Stimulated activated memory B cell treated with anti-CD40 and anti-IgM and Interleukin-4, amounts not matched to agents 10 μg/mL and 1 μg/mL and 100 μg/mL, for 72 hours (primary cell): ENCODE results near the gene POLR1H.

Source experiments
- ATAC-seq: fragments of 150-1000 bp; cut with Tn5 transposase; 2 replicates; pipeline ENCODE4 v1.10.0; 2021
- H3K27ac Mint-ChIP-seq: one replicate; pipeline ENCODE4 v1.8.0; 2022; ENCODE audit warnings: mild to moderate bottlenecking, mixed read lengths
- H3K27me3 Mint-ChIP-seq: one replicate; pipeline ENCODE4 v1.8.0; 2022; ENCODE audit warnings: mixed read lengths
- H3K36me3 Mint-ChIP-seq: one replicate; pipeline ENCODE4 v1.8.0; 2022; ENCODE audit warnings: mixed read lengths
- H3K4me1 Mint-ChIP-seq: one replicate; pipeline ENCODE4 v1.8.0; 2022; ENCODE audit warnings: mixed read lengths
- H3K4me3 Mint-ChIP-seq: one replicate; pipeline ENCODE4 v1.8.0; 2022; ENCODE audit warnings: mild to moderate bottlenecking, moderate library complexity, mixed read lengths
- H3K9me3 Mint-ChIP-seq: one replicate; pipeline ENCODE4 v1.8.0; 2022; ENCODE audit warnings: mixed read lengths

POLR1H gene

DNA sequence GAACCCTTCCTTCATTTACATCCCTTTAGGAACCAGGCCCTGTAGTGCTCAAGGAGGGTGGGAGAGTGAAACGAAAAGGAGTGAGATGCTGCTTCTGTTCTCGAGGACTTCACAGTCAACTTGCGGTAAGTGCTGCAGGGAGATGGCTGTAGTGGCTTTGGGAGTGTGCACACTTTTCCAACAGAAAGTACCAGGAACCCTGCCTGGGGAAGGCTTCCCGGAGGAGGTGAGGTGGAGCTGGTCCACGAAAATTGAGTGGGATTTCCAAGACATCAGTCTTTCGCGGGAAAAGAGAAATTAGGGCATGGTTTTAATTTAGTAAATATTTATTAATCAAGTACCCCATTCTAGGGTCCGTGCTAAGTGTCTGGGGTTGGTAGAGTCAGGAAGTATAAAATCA lies 39.1 kb downstream of the POLR1H start:
- peak overlapping the region; percentile 47 for H3K4me3 Mint-ChIP-seq
- no peaks in the 10 kb centered on the region for H3K9me3 Mint-ChIP-seq
- peaks cover 60% of the 10 kb centered on the region for H3K27me3 Mint-ChIP-seq
- no peak for ATAC-seq
- peaks cover 49% of the 10 kb centered on the region for H3K4me1 Mint-ChIP-seq
- H3K27ac Mint-ChIP-seq: no peak overlapping the region
- H3K36me3 Mint-ChIP-seq: no peaks in the 10 kb centered on the region

DNA sequence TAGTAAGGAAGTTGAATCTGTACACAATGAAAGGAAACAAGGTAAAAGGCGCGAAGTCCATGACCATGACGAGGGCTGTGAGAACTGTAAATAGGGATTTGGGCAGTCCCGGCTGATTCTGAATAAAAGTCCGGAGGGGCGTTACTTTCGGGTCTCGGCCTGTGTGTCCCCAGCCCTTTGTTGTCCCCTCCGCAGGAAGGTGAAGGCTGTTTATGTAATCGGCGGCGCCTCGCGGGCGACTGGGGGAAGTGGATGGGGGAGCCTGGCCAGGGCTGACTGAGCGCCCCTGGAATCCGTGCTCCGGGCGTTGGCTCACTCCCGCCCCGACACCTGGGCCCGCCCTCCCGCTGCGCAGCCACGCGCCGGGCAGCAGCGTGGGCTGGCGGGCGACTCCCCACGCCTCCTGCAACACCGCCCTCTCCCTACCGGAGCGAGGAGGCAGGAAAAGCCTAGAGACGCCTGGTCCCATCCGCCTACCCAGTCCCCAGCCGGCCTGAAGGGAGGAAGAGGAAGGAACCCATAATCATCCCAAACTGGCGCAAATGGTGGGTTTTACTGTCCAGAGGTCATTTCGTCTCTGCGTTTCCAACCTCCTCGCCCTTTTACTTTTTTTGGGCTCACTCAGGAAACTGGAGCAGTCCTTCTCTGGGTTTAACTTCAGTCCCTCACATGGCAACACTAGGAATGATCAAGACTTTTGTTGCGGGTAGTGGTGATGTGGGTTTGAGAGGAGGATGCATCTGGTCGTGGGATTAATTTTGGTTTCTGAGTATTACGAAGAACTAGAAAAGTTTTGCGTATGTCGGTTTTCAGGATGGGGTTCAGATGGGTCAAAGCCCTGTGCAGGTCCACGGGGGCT lies 39.7 kb downstream of the POLR1H start:
- peaks cover 53% of the 10 kb centered on the region for H3K27me3 Mint-ChIP-seq
- peak overlapping the region; percentile 71 for H3K4me3 Mint-ChIP-seq
- H3K9me3 Mint-ChIP-seq: no peaks in the 10 kb centered on the region

GRCh38 chr6:30101444-30102413 lies 40.7 kb downstream of the POLR1H start:
- peak; percentile 73 for ATAC-seq
- Mint-ChIP-seq H3K36me3 (no peaks in the 10 kb centered on the region), H3K4me1 (peaks cover 49% of the 10 kb centered on the region), H3K9me3 (no peaks in the 10 kb centered on the region), H3K27ac (peak overlapping the region; percentile 33), H3K27me3 (peaks cover 60% of the 10 kb centered on the region), H3K4me3 (peak overlapping the region; percentile 71)

More for the DNA sequence above, 39.7 kb downstream of the POLR1H start:
- Mint-ChIP-seq H3K27ac (no peak overlapping the region), H3K4me1 (peaks cover 49% of the 10 kb centered on the region), H3K36me3 (no peaks in the 10 kb centered on the region)
- ATAC-seq: no peak

- no peaks in the 10 kb centered on the region for H3K9me3 Mint-ChIP-seq
- H3K4me3 Mint-ChIP-seq: peak overlapping the region; percentile 82
- peak; percentile 24 for ATAC-seq
- no peaks in the 10 kb centered on the region for H3K36me3 Mint-ChIP-seq
- peaks cover 44% of the 10 kb centered on the region for H3K4me1 Mint-ChIP-seq
- H3K27me3 Mint-ChIP-seq: peaks cover 58% of the 10 kb centered on the region
- H3K27ac Mint-ChIP-seq: peak overlapping the region; percentile 43
Measured at GRCh38 chr6:30102414-30102969, 41.4 kb downstream of the POLR1H start.

DNA sequence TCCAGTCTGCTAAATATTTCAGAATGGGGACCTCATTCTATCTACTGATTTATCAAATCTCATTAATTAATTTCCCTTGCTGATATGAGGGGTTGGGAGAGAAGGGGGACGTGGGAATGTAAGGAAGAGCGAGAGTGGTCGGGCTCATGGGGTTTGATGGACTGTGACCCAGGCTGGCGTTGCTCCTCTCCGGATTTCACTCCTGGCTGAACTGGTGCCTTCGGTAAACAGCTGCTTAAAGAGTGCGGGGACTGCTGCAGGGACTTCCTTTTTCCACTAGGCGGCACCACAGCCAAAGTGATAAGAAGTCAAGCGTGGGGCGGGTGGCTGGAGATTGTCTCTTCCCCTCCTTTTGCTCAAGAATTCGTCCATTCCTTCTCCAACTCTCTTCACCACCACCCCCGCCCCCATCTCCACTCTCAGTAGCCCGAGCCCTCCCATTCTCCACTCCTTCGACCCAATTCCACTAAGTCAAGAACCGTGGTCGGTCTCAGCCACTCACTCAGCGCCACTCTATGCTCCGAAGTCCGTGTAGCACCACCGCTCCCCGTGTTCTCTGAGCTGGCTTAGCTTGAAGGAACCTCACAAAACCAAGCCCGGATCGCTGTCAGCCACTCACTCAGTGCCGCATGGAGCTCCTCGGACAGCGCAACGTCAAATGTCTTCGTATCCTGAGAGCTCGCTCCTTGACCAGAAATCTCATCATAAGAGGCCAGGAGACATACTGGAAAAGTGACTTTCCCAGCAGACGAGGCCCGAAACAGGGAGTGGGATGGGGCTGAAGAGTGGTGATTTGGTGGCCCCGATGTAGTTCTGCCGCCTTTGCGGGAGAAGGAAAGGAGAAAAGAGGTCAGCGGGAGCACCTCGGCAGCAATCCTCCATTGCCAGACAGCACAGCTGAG lies 42.2 kb downstream of the POLR1H start:
- Mint-ChIP-seq H3K36me3 (no peaks in the 10 kb centered on the region), H3K27ac (peak overlapping the region; percentile 43), H3K4me3 (peak overlapping the region; percentile 82), H3K4me1 (peaks cover 38% of the 10 kb centered on the region), H3K9me3 (no peaks in the 10 kb centered on the region), H3K27me3 (peaks cover 58% of the 10 kb centered on the region)
- peak; percentile 90 for ATAC-seq

DNA sequence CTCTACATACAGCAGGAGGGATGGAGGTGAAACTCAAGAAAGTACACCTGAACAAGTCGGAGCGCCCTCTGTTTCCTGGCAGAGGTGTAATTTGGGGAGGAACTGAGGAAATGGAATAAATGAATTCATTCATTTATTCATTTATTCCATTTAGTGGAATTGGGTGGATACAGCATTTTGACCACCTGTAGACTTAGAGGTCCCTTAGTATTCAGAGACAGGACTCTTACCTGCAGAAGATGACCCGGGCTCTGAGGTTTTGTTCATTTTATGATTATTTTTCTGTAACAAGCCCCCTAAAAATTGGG lies 42.8 kb downstream of the POLR1H start:
- ATAC-seq: no peak
- Mint-ChIP-seq H3K27ac (peak overlapping the region; percentile 43), H3K4me1 (peaks cover 38% of the 10 kb centered on the region)

DNA sequence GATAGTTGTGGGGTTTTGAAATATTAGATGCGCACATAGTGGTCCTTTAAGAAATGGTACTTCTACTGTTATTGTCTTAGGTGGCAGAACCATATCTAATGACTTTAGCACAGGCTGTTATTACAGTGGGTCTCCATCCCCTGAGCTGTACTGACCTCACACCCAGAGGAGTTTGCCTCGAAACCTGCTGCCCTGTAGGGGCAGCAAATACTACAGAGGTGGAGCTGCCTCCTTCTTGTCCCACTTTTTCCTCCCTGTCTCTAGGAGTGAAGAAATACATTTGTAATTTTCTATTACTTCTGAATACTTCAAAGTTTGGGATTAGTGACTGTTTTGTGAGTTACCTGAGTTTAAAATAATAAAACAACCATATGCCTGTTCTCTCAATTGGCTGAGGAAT lies 43.6 kb downstream of the POLR1H start:
- H3K27me3 Mint-ChIP-seq: peaks cover 53% of the 10 kb centered on the region
- peaks cover 38% of the 10 kb centered on the region for H3K4me1 Mint-ChIP-seq
- no peak for ATAC-seq
- no peak overlapping the region for H3K4me3 Mint-ChIP-seq
- no peaks in the 10 kb centered on the region for H3K36me3 Mint-ChIP-seq
- H3K9me3 Mint-ChIP-seq: no peaks in the 10 kb centered on the region
- no peak overlapping the region for H3K27ac Mint-ChIP-seq

More for the DNA sequence above, 42.8 kb downstream of the POLR1H start:
- no peaks in the 10 kb centered on the region for H3K36me3 Mint-ChIP-seq
- H3K27me3 Mint-ChIP-seq: peaks cover 58% of the 10 kb centered on the region
- H3K9me3 Mint-ChIP-seq: no peaks in the 10 kb centered on the region
- peak overlapping the region; percentile 82 for H3K4me3 Mint-ChIP-seq

DNA sequence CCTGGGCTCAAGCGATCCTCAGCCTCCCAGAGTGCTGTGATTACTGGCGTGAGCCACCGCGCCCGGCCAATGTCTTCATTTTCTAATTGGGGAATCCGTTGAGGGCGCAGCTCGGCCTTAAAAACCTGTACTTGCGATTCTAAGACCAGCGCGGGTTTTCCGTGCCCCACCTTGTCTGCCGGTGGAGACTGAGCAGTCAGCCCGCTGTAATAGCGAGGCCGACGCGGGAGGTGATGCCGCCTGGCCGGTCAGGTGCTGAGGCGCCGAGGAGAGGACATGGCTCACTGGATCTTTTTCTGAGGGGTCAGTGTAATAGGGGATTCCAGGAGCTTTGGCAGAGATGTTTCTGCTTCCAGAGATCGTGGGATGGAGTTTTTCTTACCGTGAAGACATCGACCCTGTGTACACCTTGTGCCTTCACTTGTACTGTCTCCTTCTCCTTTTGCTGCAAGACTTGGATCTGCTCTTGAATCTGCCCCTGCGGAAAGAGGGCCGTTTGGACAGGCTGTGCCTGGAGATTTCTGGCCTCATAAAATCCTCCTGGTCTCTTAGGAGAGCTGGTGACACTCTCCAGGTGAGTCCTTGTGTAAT lies 50.3 kb downstream of the POLR1H start:
- no peak overlapping the region for H3K4me3 Mint-ChIP-seq
- no peak for ATAC-seq

GRCh38 chr6:30112402-30112994 lies 51.4 kb downstream of the POLR1H start:
- H3K36me3 Mint-ChIP-seq: no peaks in the 10 kb centered on the region
- no peak overlapping the region for H3K27ac Mint-ChIP-seq
- H3K4me3 Mint-ChIP-seq: peak overlapping the region; percentile 36
- H3K27me3 Mint-ChIP-seq: peaks cover 50% of the 10 kb centered on the region
- peaks cover 22% of the 10 kb centered on the region for H3K4me1 Mint-ChIP-seq
- no peaks in the 10 kb centered on the region for H3K9me3 Mint-ChIP-seq
- no peak for ATAC-seq

More for the DNA sequence above, 50.3 kb downstream of the POLR1H start:
- peaks cover 50% of the 10 kb centered on the region for H3K27me3 Mint-ChIP-seq
- no peaks in the 10 kb centered on the region for H3K9me3 Mint-ChIP-seq
- peaks cover 22% of the 10 kb centered on the region for H3K4me1 Mint-ChIP-seq
- H3K36me3 Mint-ChIP-seq: no peaks in the 10 kb centered on the region
- H3K27ac Mint-ChIP-seq: no peak overlapping the region

- Mint-ChIP-seq H3K9me3 (no peaks in the 10 kb centered on the region), H3K27ac (no peak within 1 kb of the TSS), H3K4me3 (peak within 1 kb of the TSS; percentile 36), H3K36me3 (no peaks in the 10 kb centered on the region), H3K27me3 (peaks cover 50% of the 10 kb centered on the region), H3K4me1 (peaks cover 22% of the 10 kb centered on the region)
- ATAC-seq: peak; percentile 93
Measured at GRCh38 chr6:30113003-30113759, 52.1 kb downstream of the POLR1H start, which contains the start of gene TRIM31. TRIM31 (minus strand) TSS chr6:30113090; CDS start chr6:30112805, 285 bp downstream.

- no peaks in the 10 kb centered on the region for H3K9me3 Mint-ChIP-seq
- H3K27me3 Mint-ChIP-seq: peaks cover 49% of the 10 kb centered on the region
- no peaks in the 10 kb centered on the region for H3K36me3 Mint-ChIP-seq
- ATAC-seq: no peak
- H3K4me1 Mint-ChIP-seq: peaks cover 25% of the 10 kb centered on the region
- H3K4me3 Mint-ChIP-seq: no peak overlapping the region
- no peak overlapping the region for H3K27ac Mint-ChIP-seq
Measured at GRCh38 chr6:30113841-30114240, 52.8 kb downstream of the POLR1H start.
